GM10847 (cell line): ENCODE measurements around the gene PLEKHM3.

Experiments used
- POLR2A ChIP-seq: IDR thresholded peaks from 2 replicates; pipeline ENCODE4 v1.6.1; 2011; ENCODE audit not compliant: insufficient read length; ENCODE audit errors: extremely low read depth

The PLEKHM3 gene

DNA sequence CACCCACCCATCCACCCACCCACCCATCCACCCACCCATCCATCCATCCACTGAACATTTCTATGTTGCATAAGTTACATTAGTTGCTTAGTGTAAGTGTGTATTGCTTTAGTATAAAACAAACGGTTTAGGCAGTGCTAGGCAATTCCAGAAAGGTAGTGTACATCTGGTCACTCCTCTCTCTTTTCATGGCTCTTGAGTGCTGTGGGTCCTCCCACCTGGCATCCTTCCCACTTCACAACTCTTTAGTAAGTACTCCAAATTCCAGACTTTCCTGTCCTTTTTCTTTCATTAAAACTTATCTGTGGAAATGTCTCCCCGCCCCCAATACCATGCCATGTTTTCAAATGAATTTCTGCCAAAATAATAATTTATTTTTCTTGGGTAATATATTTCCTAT, 122.5 kb downstream of the PLEKHM3 start:
- TF ChIP-seq POLR2A = no peak

GRCh38 chr2:207901829-207902228, 123.5 kb downstream of the PLEKHM3 start:
- no peak for TF ChIP-seq POLR2A

DNA sequence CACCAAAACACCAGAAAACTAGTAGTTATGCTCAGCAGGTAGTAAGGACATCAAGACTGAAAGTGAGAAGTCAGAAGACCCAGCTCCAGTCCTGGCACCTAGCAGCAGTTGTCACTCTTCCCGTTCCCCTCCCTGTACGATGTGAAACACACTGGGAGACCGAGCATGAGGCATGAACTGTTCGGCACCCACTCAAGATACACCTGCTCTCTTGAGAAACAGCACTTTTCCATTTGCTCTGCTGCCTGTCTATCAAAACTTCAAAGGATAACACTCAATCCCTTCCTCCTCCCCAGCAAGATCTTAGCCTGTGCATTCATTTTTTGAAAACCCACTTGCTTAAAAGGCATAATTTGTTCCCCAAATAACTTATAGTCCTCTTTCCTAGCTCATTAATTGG, 123.9 kb downstream of the PLEKHM3 start:
- TF ChIP-seq POLR2A = no peak

DNA sequence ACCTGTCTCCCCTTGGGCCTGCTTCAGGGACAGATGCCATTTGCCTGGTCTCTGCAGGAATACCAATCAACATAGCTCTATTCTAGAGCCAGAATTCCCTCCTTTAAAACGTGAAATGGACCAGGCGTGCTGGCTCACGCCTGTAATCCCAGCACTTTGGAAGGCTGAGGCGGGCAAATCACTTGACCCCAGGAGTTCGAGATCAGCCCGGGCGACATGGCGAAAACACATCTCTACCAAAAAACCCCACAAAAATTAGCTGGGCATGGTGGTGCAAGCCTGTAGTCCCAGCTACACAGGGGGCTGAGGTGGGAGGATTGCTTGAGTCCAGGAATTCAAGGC, 127.0 kb downstream of the PLEKHM3 start:
- TF ChIP-seq POLR2A = no peak

GRCh38 chr2:207897541-207898353, 127.6 kb downstream of the PLEKHM3 start:
- TF ChIP-seq POLR2A = no peak

DNA sequence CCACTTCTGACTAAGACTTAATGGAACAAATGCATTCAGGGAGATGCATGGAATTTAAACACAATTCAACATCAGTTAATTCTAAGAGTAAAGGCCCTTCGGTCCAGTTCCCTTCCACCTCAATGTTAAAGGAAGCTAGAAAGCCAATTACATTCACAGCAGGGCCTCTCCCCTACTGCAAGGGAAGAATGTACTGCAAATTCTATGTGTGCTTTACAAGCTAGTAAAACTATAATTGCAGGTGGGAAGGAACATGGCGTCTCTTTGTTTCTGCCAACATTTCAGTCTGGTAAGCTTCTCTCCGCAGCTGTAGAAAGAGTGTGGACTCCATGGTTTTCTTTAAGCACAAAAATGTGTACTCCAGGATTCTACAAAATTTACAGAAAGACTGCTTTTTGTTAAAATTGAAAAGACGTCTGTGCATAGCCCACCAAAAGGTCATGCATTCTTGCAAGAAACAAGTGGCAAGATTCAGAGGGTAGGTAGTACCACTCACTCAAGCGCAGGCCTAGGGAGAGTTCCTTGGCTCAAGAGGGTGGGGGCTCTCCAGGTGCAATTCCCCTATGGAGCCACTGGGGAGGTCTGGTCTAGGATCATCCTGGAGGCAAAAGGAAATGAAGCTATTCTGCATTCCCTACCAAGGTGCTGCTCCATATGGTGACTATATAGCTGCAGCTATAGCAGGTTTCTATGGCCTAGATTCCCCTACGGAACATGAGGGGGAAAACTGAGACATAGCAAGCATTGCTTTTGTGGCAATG, 128.6 kb downstream of the PLEKHM3 start:
- no peak for TF ChIP-seq POLR2A

DNA sequence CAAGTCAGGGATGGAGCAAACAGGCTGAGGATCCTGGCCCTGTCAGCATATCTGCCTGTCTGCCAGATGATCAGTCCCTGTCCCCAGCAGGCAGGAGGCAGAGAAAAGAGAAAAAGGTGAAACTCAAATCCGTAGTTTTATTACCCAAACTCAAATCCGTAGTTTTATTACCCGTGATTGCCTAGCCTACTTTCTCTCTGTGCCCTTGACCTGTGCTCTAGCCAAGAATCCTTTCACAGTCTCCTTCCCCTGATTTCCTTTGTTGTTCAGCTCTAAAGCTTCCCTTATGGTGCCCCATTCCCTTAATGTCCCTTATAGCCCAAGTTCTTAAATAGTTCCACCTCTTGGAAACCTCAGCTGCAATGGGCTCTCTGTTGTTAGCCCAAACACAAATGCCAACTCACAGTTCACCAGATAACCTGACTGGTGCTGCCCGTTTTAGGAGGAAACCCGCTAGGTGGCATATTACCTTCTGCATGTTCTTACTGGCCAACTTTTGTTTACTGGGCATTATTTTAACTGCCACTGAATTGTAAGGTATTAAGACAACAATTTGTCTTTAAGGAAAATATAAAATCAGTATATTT, 130.0 kb downstream of the PLEKHM3 start:
- TF ChIP-seq POLR2A = no peak

GRCh38 chr2:207892716-207893402, 132.5 kb downstream of the PLEKHM3 start:
- no peak for TF ChIP-seq POLR2A

GRCh38 chr2:207891086-207891844, 134.1 kb downstream of the PLEKHM3 start:
- TF ChIP-seq POLR2A = no peak

GRCh38 chr2:207887500-207887899, 137.8 kb downstream of the PLEKHM3 start:
- no peak for TF ChIP-seq POLR2A

- TF ChIP-seq POLR2A = no peak
Observed at GRCh38 chr2:207885010-207885409, 140.3 kb downstream of the PLEKHM3 start.

- no peak for TF ChIP-seq POLR2A
Observed at GRCh38 chr2:207884127-207884526, 141.2 kb downstream of the PLEKHM3 start.

- TF ChIP-seq POLR2A = no peak
Observed at GRCh38 chr2:207883002-207883780, 142.1 kb downstream of the PLEKHM3 start.

- no peak for TF ChIP-seq POLR2A
Observed at GRCh38 chr2:207881902-207882301, 143.4 kb downstream of the PLEKHM3 start.
